HepG2 (cell line): ENCODE results near the gene KRT15. TPM values are rescaled to one million over a fixed set of nuclear protein-coding genes. Genes with fewer than 3 reads are reported as not detected.

Experiments used
- ATAC-seq: fragments of 200-7000 bp; cut with Tn5 transposase; 3 replicates; pipeline ENCODE4 v1.9.1; 2020; ENCODE audit warnings: mild to moderate bottlenecking, moderate library complexity
- BruUV-seq: library from RNA; stranded (reverse); fragments of 400-500 nt; replicated peaks from 2 replicates; lab custom pipeline; 2021; lab: Mats Ljungman, UMichigan
- CTCF ChIA-PET: fragments of 300-600 bp; formaldehyde crosslinking; extraction: SDS; loops from one replicate; lab custom pipeline; 2021; ENCODE audit warnings: low total read pairs, inconsistent platforms, low intra/inter-chr PET ratio; lab: Yijun Ruan, JAX
- POLR2A ChIA-PET: fragments of 350-600 bp; sonication (Branson Sonifier 250); formaldehyde crosslinking; loops from one replicate; lab custom pipeline; 2020; ENCODE audit warnings: antibody characterized with exemption, inconsistent platforms; lab: Yijun Ruan, JAX
- DNase-seq: peaks from one replicate; pipeline ENCODE4 v3.0.0-alpha.2; 2015; ENCODE audit warnings: low spot score
- FAIRE-seq: peaks from 3 replicates; lab custom pipeline; 2011; peaks lifted over from hg19 to GRCh38; lab: Jason Lieb, UNC
- H2AFZ ChIP-seq: one replicate; pipeline ENCODE4 v1.6.1; 2011; ENCODE audit warnings: low read length, inconsistent platforms
- H3K27ac ChIP-seq: fragments of 300-600 bp; 3 replicates; pipeline ENCODE4 v1.8.0; 2011; ENCODE audit warnings: mixed run types, mild to moderate bottlenecking, mixed read lengths, low read length, inconsistent platforms; ENCODE audit not compliant: insufficient read depth; ENCODE audit errors: extremely low read length
- H3K27me3 ChIP-seq, 2 experiments: fragments of 200-600 bp in 1 of 2; 2 replicates in 1 of 2; 3 replicates in 1 of 2; pipeline versions ENCODE4 v1.6.0 to v1.8.0; 2011; ENCODE audit warnings: low read length in 2 of 2, mild to moderate bottlenecking in 2 of 2, moderate library complexity in 2 of 2, inconsistent platforms in 1 of 2; ENCODE audit not compliant: insufficient read depth in 2 of 2, control insufficient read depth in 1 of 2
- H3K36me3 ChIP-seq, 2 experiments: fragments of 200-600 bp in 1 of 2; replicated peaks in 1 of 2; 2 replicates in 1 of 2; 3 replicates in 1 of 2; pipeline versions ENCODE4 v1.5.1 to v1.8.0; 2011; ENCODE audit warnings: low read length in 2 of 2, inconsistent platforms in 1 of 2; ENCODE audit not compliant: insufficient read depth in 2 of 2, control insufficient read depth in 1 of 2
- H3K4me1 ChIP-seq: 2 replicates; pipeline ENCODE4 v1.5.1; 2012; ENCODE audit warnings: low read length, inconsistent platforms; ENCODE audit not compliant: insufficient read depth
- H3K4me2 ChIP-seq: 2 replicates; pipeline ENCODE4 v1.6.0; 2011; ENCODE audit warnings: low read depth, low read length, inconsistent platforms
- H3K4me3 ChIP-seq, 3 experiments: fragments of 200-600 bp in 1 of 3; sonication (generic), shearing (Covaris generic) in 1 of 3; replicated peaks in 1 of 3; 2 replicates each; pipeline ENCODE4 v1.5.1; 2011 to 2016; ENCODE audit warnings: low read length in 3 of 3, inconsistent platforms in 2 of 3, low read depth in 2 of 3, mild to moderate bottlenecking in 2 of 3, control low read depth in 1 of 3, mixed read lengths in 1 of 3; ENCODE audit not compliant: insufficient read depth in 1 of 3
- H3K79me2 ChIP-seq: one replicate; pipeline ENCODE4 v1.6.1; 2011; ENCODE audit warnings: low read length, inconsistent platforms; ENCODE audit not compliant: insufficient read depth
- H3K9ac ChIP-seq: 2 replicates; pipeline ENCODE4 v1.6.0; 2011; ENCODE audit warnings: mild to moderate bottlenecking, low read depth, low read length, inconsistent platforms; ENCODE audit not compliant: insufficient read depth
- H3K9me3 ChIP-seq: 2 replicates; pipeline ENCODE4 v1.5.1; 2012; ENCODE audit warnings: mild to moderate bottlenecking, low read length
- H4K20me1 ChIP-seq: 2 replicates; pipeline ENCODE4 v1.6.0; 2011; ENCODE audit warnings: inconsistent platforms, mild to moderate bottlenecking, low read length, moderate library complexity; ENCODE audit not compliant: insufficient read depth
- BRCA1 ChIP-seq: sonication (generic); formaldehyde crosslinking; IDR thresholded peaks from 2 replicates; pipeline ENCODE4 v1.4.0; 2020; ENCODE audit warnings: missing genetic modification reagents
- MAFF ChIP-seq: IDR thresholded peaks from 2 replicates; pipeline ENCODE4 v1.6.1; 2011; ENCODE audit warnings: low read depth, low read length, improper control_type of control experiment
- MAFK ChIP-seq, 2 experiments: IDR thresholded peaks in 1 of 2; conservative IDR thresholded peaks in 1 of 2; 2 replicates each; pipeline ENCODE4 v1.6.1; 2011; ENCODE audit warnings: improper control_type of control experiment in 2 of 2, low read length in 2 of 2
- NR0B2 ChIP-seq: sonication (generic); formaldehyde crosslinking; IDR thresholded peaks from 2 replicates; pipeline ENCODE4 v1.4.0; 2020; ENCODE audit warnings: mild to moderate bottlenecking, missing genetic modification reagents
- ZBTB14 ChIP-seq: sonication (generic); formaldehyde crosslinking; IDR thresholded peaks from 2 replicates; pipeline ENCODE4 v1.4.0; 2020; ENCODE audit warnings: missing genetic modification reagents
- ZFYVE20 ChIP-seq: sonication (generic); formaldehyde crosslinking; IDR thresholded peaks from 2 replicates; pipeline ENCODE4 v1.8.0; 2023; ENCODE audit warnings: low read depth, mild to moderate bottlenecking, moderate library complexity, missing genetic modification reagents, borderline replicate concordance
- ZNF205 ChIP-seq: IDR thresholded peaks from 2 replicates; pipeline ENCODE4 v1.6.1; 2018; ENCODE audit warnings: missing biosample characterization, missing genetic modification reagents
- ZNF547 ChIP-seq: sonication (generic); formaldehyde crosslinking; IDR thresholded peaks from 2 replicates; pipeline ENCODE4 v1.5.1; 2020; ENCODE audit warnings: mild to moderate bottlenecking, missing genetic modification reagents
- ZNF678 ChIP-seq: sonication (generic); formaldehyde crosslinking; IDR thresholded peaks from 2 replicates; pipeline ENCODE4 v1.4.0; 2020; ENCODE audit warnings: mild to moderate bottlenecking, missing genetic modification reagents
- WGBS: methylation state at CpG from one replicate; pipeline ENCODE4 v1.1.6; 2017; ENCODE audit warnings: low lambda C conversion rate; 5-methylcytosine and 5-hydroxymethylcytosine counted together
- in situ Hi-C: cut with HindIII; loops from 2 replicates; pipeline ENCODE4 v1.10.0; 2017; ENCODE audit warnings: low pct_unique_long_range_greater_than_20kb; ENCODE audit not compliant: extremely low pct_ligation_motif_present
- intact Hi-C: fragments of 100-400 bp; cut with micrococcal nuclease; formaldehyde crosslinking; loops from one replicate; pipeline ENCODE4 v1.10.0; 2022; ENCODE audit not compliant: unreplicated experiment
- polyA plus RNA-seq, 8 experiments: library from polyadenylated mRNA; depleted of rRNA in 3 of 8; stranded (reverse) in 7 of 8; unstranded in 1 of 8; fragments of >200 nt; fragmentation: Illumina TruSeq in 4 of 8; extraction: Trizol in 4 of 8; gene quantifications; 2 replicates each; pipeline versions ENCODE4 v1.2.1 to v1.2.3, GENCODE V29; 2011 to 2016; ENCODE audit warnings: low read depth in 4 of 8, missing spikeins in 1 of 8, mixed read lengths in 1 of 8; ENCODE audit not compliant: insufficient read depth in 1 of 8
- total RNA-seq, 5 experiments: library from RNA; depleted of rRNA; stranded (reverse); fragments of >200 nt; fragmentation: Illumina TruSeq; extraction: Trizol; gene quantifications; 2 replicates each; pipeline ENCODE4 v1.2.3, GENCODE V29; 2016; ENCODE audit warnings: low read depth in 1 of 5
- TF ChIP-seq, protein P1 (sequence below), 2 experiments: sonication (generic) in 1 of 2; formaldehyde crosslinking in 1 of 2; IDR thresholded peaks; 2 replicates each; pipeline versions ENCODE4 v1.4.0 to v1.6.1; 2018 to 2020; ENCODE audit warnings: missing genetic modification reagents in 2 of 2, borderline replicate concordance in 1 of 2, low read depth in 1 of 2, mild to moderate bottlenecking in 1 of 2, missing biosample characterization in 1 of 2
- TF ChIP-seq, protein P2 (sequence below): sonication (generic); formaldehyde crosslinking; IDR thresholded peaks from 2 replicates; pipeline ENCODE4 v1.5.1; 2020; ENCODE audit warnings: missing genetic modification reagents, mild to moderate bottlenecking, borderline replicate concordance

KRT15 gene
- total and polyA plus RNA-seq, 2 of the 13 experiments (the other 11 are each of a cell fraction or from before 2014, with no cell fraction given) = 0.46 to 0.63 TPM

DNA sequence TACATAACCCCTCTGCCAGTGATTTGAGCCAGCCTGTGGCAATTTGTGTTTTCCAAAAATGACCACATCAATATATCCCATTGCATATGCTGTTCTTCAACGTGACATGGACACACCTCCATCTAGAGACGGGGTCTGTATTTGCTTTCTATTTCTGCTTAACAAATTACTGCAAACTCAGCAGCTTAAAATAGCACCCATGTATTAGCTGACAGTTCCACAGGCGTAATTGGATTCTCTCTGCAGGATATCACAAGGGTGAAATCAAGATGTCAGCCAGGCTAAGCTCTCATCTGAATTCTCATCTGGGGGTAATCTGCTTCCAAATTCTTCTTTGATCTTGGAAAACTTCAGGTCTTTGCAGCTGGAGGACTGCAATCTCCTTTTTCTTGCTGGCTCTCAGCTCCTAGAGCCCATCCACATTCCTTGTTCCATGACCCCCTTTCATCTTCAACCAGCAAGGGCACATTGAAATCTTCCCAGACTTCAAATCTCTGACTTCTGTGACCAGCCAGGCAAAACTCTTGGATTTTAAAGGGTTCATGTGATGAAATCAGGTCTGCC, 45.0 kb upstream of the KRT15 start:
- intact Hi-C loops = no loop called here
- TF ChIP-seq MAFK (conservative IDR thresholded peaks at IDR 0.05 in 1 of 2, IDR thresholded peaks at IDR 0.05 in 1 of 2; ENCODE audit: low read length in 2 of 2) (peak; percentile 59 to 67; a peak in 3 of 4 replicates), ZFYVE20 (CRISPR knock-in tag) (no peak), MAFF (0 out of 2 replicates have a peak, but pooled peaks have one; percentile 14)
- TF ChIP-seq, protein P1, sequence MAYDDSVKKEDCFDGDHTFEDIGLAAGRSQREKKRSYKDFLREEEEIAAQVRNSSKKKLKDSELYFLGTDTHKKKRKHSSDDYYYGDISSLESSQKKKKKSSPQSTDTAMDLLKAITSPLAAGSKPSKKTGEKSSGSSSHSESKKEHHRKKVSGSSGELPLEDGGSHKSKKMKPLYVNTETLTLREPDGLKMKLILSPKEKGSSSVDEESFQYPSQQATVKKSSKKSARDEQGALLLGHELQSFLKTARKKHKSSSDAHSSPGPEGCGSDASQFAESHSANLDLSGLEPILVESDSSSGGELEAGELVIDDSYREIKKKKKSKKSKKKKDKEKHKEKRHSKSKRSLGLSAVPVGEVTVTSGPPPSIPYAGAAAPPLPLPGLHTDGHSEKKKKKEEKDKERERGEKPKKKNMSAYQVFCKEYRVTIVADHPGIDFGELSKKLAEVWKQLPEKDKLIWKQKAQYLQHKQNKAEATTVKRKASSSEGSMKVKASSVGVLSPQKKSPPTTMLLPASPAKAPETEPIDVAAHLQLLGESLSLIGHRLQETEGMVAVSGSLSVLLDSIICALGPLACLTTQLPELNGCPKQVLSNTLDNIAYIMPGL (CRISPR knock-in tag; IDR thresholded peaks at IDR 0.05; ENCODE audit: borderline replicate concordance in 1 of 2, low read depth in 1 of 2) = no peak
- Histone ChIP-seq H2AFZ (no peak overlapping the region), H3K36me3 (no peaks in the 10 kb centered on the region), H3K4me1 (no peaks in the 10 kb centered on the region), H3K4me3 (no peak overlapping the region), H3K27me3 (peaks cover 1 to 23% of the 10 kb centered on the region in 2 experiments; a peak in 3 of 5 replicates), H4K20me1 (no peaks in the 10 kb centered on the region), H3K9ac (no peak overlapping the region), H3K9me3 (no peaks in the 10 kb centered on the region), H3K27ac (no peak overlapping the region), H3K79me2 (no peaks in the 10 kb centered on the region), H3K4me2 (no peak overlapping the region)
- DNase-seq (no peak), ATAC-seq (no peak), FAIRE-seq (no peak)
- 25% methylated on average over 3 of the region's 3 CpGs for WGBS
- no TSS peak for BruUV-seq
- in situ Hi-C loops = no loop called here
- POLR2A ChIA-PET = no interaction called here
- CTCF ChIA-PET = no interaction called here

DNA sequence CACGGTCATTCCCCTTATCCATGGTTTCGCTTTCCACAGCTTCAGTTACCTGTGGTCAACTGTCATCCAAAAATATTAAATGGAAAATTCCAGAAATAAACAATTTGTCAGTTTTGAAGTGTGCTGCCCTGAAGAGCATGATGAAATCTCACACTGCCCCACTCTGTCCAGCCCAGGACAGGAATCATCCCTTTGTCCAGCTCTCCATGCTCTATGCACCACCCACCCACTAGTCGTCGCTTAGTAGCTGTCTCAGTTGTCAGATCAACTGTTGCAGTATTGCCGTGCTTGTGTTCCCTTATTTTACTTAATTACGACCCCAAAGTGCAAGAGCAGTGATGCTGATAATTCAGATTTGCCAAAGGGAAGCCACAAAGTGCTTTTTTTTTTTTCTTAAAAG, 42.9 kb upstream of the KRT15 start:
- 25% methylated on average over 6 of the region's 6 CpGs for WGBS
- Histone ChIP-seq H2AFZ (no peak overlapping the region), H3K27me3 (peaks cover 1 to 16% of the 10 kb centered on the region in 2 experiments; a peak in 3 of 5 replicates), H3K27ac (no peak overlapping the region), H3K4me1 (no peaks in the 10 kb centered on the region), H3K9me3 (no peaks in the 10 kb centered on the region), H3K9ac (no peak overlapping the region), H3K36me3 (no peaks in the 10 kb centered on the region), H3K4me2 (no peak overlapping the region), H3K79me2 (no peaks in the 10 kb centered on the region), H3K4me3 (no peak overlapping the region), H4K20me1 (no peaks in the 10 kb centered on the region)
- POLR2A ChIA-PET = no interaction called here
- BruUV-seq = no TSS peak
- CTCF ChIA-PET = no interaction called here
- FAIRE-seq (no peak), ATAC-seq (peak; percentile 36; the same call in 1 of the 3 replicates), DNase-seq (no peak)
- in situ Hi-C loops (no loop called here), intact Hi-C loops (no loop called here)
- no peak for TF ChIP-seq ZNF547
- TF ChIP-seq ZBTB14 (CRISPR knock-in tag) = no peak
- TF ChIP-seq BRCA1 = no peak
- no peak for TF ChIP-seq ZNF205
- TF ChIP-seq, protein P2, sequence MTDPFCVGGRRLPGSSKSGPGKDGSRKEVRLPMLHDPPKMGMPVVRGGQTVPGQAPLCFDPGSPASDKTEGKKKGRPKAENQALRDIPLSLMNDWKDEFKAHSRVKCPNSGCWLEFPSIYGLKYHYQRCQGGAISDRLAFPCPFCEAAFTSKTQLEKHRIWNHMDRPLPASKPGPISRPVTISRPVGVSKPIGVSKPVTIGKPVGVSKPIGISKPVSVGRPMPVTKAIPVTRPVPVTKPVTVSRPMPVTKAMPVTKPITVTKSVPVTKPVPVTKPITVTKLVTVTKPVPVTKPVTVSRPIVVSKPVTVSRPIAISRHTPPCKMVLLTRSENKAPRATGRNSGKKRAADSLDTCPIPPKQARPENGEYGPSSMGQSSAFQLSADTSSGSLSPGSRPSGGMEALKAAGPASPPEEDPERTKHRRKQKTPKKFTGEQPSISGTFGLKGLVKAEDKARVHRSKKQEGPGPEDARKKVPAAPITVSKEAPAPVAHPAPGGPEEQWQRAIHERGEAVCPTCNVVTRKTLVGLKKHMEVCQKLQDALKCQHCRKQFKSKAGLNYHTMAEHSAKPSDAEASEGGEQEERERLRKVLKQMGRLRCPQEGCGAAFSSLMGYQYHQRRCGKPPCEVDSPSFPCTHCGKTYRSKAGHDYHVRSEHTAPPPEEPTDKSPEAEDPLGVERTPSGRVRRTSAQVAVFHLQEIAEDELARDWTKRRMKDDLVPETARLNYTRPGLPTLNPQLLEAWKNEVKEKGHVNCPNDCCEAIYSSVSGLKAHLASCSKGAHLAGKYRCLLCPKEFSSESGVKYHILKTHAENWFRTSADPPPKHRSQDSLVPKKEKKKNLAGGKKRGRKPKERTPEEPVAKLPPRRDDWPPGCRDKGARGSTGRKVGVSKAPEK (CRISPR knock-in tag) = no peak
- TF ChIP-seq NR0B2 (CRISPR knock-in tag) = no peak
- no peak for TF ChIP-seq ZNF678
